Suprapubic skin (tissue), 4 donors: ENCODE data around the gene HMG20B.

Source experiments
- EP300 ChIP-seq: sonication (generic); formaldehyde crosslinking; IDR thresholded peaks from one replicate; pipeline ENCODE4 v1.6.1; 2017; ENCODE audit warnings: antibody characterized with exemption
- POLR2A ChIP-seq, 2 donors: fragments of 450-650 bp; IDR thresholded peaks; one replicate each; pipeline ENCODE4 v1.6.1; 2017; ENCODE audit warnings: antibody characterized with exemption in 2 of 2, mild to moderate bottlenecking in 2 of 2, moderate library complexity in 2 of 2
- POLR2AphosphoS5 ChIP-seq, 3 donors: sonication (generic); formaldehyde crosslinking; IDR thresholded peaks; one replicate each; pipeline ENCODE4 v1.6.1; 2017; ENCODE audit warnings: antibody characterized with exemption in 3 of 3
- TF ChIP-seq, protein P1 (sequence below), 2 donors: fragments of 200-600 bp in 1 of 2; fragments of 450-650 bp in 1 of 2; sonication (generic) in 1 of 2; IDR thresholded peaks; one replicate each; pipeline ENCODE4 v1.5.1; 2016 to 2019; ENCODE audit warnings: antibody characterized with exemption in 2 of 2, mild to moderate bottlenecking in 1 of 2, moderate library complexity in 1 of 2

DNA sequence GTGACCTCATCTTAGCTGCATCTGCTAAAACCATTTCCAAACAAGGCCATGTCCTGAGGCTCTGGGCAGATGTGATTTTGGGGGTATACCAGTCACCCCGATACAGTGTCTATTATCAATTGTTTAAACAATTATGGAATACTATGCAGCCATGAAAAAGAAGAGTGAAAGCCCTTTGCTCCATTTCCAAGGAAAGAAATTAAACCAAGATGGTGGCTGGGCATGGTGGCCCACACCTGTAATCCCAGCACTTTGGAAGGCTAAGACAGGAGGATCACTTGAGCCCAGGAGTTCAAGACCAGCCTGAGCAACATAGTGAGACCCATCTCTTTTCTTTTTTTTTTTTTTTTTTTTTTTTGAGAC, 33.0 kb upstream of the HMG20B start:
- TF ChIP-seq, protein P1, sequence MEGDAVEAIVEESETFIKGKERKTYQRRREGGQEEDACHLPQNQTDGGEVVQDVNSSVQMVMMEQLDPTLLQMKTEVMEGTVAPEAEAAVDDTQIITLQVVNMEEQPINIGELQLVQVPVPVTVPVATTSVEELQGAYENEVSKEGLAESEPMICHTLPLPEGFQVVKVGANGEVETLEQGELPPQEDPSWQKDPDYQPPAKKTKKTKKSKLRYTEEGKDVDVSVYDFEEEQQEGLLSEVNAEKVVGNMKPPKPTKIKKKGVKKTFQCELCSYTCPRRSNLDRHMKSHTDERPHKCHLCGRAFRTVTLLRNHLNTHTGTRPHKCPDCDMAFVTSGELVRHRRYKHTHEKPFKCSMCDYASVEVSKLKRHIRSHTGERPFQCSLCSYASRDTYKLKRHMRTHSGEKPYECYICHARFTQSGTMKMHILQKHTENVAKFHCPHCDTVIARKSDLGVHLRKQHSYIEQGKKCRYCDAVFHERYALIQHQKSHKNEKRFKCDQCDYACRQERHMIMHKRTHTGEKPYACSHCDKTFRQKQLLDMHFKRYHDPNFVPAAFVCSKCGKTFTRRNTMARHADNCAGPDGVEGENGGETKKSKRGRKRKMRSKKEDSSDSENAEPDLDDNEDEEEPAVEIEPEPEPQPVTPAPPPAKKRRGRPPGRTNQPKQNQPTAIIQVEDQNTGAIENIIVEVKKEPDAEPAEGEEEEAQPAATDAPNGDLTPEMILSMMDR (IDR thresholded peaks at IDR 0.05), result no peak
- TF ChIP-seq POLR2A (IDR thresholded peaks at IDR 0.05) (no peak), POLR2AphosphoS5 (IDR thresholded peaks at IDR 0.05) (no peak), EP300 (no peak)
